Measurements from ENCODE around the gene SIGLEC5. TPM values are rescaled to one million over a fixed set of nuclear protein-coding genes. Genes with fewer than 3 reads are reported as not detected.
"Not testable (repeated sequence)": the region's sequence is repeated elsewhere in the genome, so short reads cannot be mapped to it uniquely, and the experiment has no call there.

Gene SIGLEC5
- under 1 TPM in 1 of 3 donors, not detected in 2; 0.49 TPM for polyA plus RNA-seq

- not testable (repeated sequence) for H3K9me3 Mint-ChIP-seq, H3K4me1 Mint-ChIP-seq, DNase-seq, H3K36me3 Mint-ChIP-seq
- H3K27ac Mint-ChIP-seq = peak within 1 kb of the TSS in 1 of 6 donors; percentile 50
- peak within 1 kb of the TSS in 1 of 5 donors; percentile 42 for H3K4me3 Mint-ChIP-seq
- H3K27me3 Mint-ChIP-seq (ENCODE audit: low read depth in 3 of 3) = peaks cover 2 to 15% (median 12%) of the 10 kb centered on the region in 3 donors
Measured at GRCh38 chr19:51630315-51630714, at the start of gene SIGLEC5. Gene SIGLEC5, minus strand, starts transcription at chr19:51630401. Its CDS starts 66 bp downstream, at chr19:51630335.

- peak overlapping the region in 4 of 5 donors; percentile 11 to 69 (median 58) for H3K4me3 Mint-ChIP-seq
- H3K9me3 Mint-ChIP-seq = peaks cover 0 to 14% (median 5%) of the 10 kb centered on the region in 6 donors
- DNase-seq = peak; percentile 17 to 43 (median 40)
- H3K4me1 Mint-ChIP-seq = peaks cover 17% of the 10 kb centered on the region in 2 donors
- peaks cover 8 to 10% (median 8%) of the 10 kb centered on the region in 3 donors for H3K27me3 Mint-ChIP-seq (ENCODE audit: low read depth in 3 of 3)
- no peaks in the 10 kb centered on the region for H3K36me3 Mint-ChIP-seq
- peak overlapping the region in 4 of 6 donors; percentile 31 to 76 (median 52) for H3K27ac Mint-ChIP-seq
Measured at GRCh38 chr19:51676566-51677083, 46.4 kb upstream of the SIGLEC5 start.

DNA sequence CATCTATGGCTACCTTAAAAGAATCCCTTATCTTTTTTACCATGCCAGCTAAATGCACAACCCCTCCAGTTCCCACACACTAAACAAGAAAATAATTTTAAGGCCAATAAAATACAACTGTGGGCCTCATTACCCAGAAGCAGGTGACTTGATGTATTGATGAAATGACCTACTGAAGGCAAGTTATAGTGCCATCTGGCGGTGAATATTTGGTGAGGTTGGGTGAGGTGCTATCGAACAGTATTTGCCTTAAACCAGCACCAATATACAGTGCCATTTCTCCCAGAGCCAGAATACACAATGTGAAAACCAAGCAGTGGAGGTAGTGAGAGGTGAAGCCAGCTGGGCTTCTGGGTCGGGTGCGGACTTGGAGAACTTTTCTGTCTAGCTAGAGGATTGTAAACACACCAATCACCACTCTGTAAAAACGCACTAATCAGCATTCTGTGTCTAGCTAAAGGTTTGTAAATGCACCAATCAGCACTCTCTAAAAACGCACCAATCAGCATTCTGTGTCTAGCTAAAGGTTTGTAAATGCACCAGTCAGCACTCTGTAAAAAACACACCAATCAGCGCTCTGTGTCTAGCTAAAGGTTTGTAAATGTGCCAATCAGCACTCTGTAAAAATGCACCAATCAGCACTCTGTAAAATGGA is 45.8 kb upstream of the SIGLEC5 start:
- peaks cover 0 to 14% (median 5%) of the 10 kb centered on the region in 6 donors for H3K9me3 Mint-ChIP-seq
- not testable (repeated sequence) for DNase-seq; H3K36me3 Mint-ChIP-seq; H3K27me3 Mint-ChIP-seq (ENCODE audit: low read depth in 3 of 3)
- H3K27ac Mint-ChIP-seq = peak overlapping the region in 2 of 6 donors; percentile 50 to 76
- H3K4me1 Mint-ChIP-seq = peaks cover 17% of the 10 kb centered on the region in 2 donors
- peak overlapping the region in 2 of 5 donors; percentile 11 to 69 for H3K4me3 Mint-ChIP-seq

- H3K4me1 Mint-ChIP-seq = no peaks in the 10 kb centered on the region
- H3K27ac Mint-ChIP-seq = no peak overlapping the region
- no peak for DNase-seq
- H3K36me3 Mint-ChIP-seq = no peaks in the 10 kb centered on the region
- H3K4me3 Mint-ChIP-seq = no peak overlapping the region
- H3K9me3 Mint-ChIP-seq = no peaks in the 10 kb centered on the region
- H3K27me3 Mint-ChIP-seq (ENCODE audit: low read depth in 3 of 3) = peaks cover 4 to 17% (median 11%) of the 10 kb centered on the region in 3 donors
Measured at GRCh38 chr19:51668216-51668615, 38.0 kb upstream of the SIGLEC5 start.

- peaks cover 10 to 25% (median 12%) of the 10 kb centered on the region in 3 donors for H3K27me3 Mint-ChIP-seq (ENCODE audit: low read depth in 3 of 3)
Measured at GRCh38 chr19:51664997-51665396, 34.8 kb upstream of the SIGLEC5 start.

GRCh38 chr19:51664131-51664530 is 33.9 kb upstream of the SIGLEC5 start:
- Mint-ChIP-seq H3K4me1 (no peaks in the 10 kb centered on the region), H3K27me3 (ENCODE audit: low read depth in 3 of 3) (peaks cover 8 to 25% (median 9%) of the 10 kb centered on the region in 3 donors), H3K4me3 (no peak overlapping the region), H3K36me3 (no peaks in the 10 kb centered on the region), H3K27ac (no peak overlapping the region), H3K9me3 (no peaks in the 10 kb centered on the region)
- no peak for DNase-seq

More at GRCh38 chr19:51664997-51665396, 34.8 kb upstream of the SIGLEC5 start:
- Mint-ChIP-seq H3K4me3 (no peak overlapping the region), H3K36me3 (no peaks in the 10 kb centered on the region), H3K9me3 (no peaks in the 10 kb centered on the region), H3K4me1 (no peaks in the 10 kb centered on the region), H3K27ac (no peak overlapping the region)
- DNase-seq = no peak

DNA sequence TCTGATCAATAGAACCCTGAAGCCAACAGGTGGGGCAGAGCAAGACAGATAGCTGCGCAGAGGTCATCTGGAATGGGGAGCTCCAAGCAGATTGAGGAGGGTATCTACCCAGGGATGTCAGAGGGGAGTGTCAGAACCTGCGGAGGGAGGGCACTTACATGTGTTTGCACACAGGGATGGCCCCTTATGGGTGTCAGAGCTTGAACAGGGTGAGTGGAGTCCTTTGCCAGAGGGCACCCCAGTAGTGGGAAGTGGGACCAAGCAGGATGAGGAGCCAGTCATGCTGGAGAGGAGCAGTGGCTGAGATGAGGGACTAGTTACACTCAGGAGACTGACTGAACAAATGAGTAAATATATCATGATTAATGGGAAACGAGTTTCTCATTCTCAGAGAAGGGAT is 33.4 kb upstream of the SIGLEC5 start:
- Mint-ChIP-seq H3K4me3 (no peak overlapping the region), H3K27me3 (ENCODE audit: low read depth in 3 of 3) (peaks cover 8 to 26% (median 9%) of the 10 kb centered on the region in 3 donors)

GRCh38 chr19:51660975-51661600 is 30.9 kb upstream of the SIGLEC5 start:
- H3K36me3 Mint-ChIP-seq = no peaks in the 10 kb centered on the region
- H3K4me1 Mint-ChIP-seq = peaks cover 5 to 6% of the 10 kb centered on the region in 2 donors
- no peak overlapping the region for H3K27ac Mint-ChIP-seq
- peak in 2 of 3 donors; percentile 9 to 20 for DNase-seq
- no peaks in the 10 kb centered on the region for H3K9me3 Mint-ChIP-seq
- no peak overlapping the region for H3K4me3 Mint-ChIP-seq
- peaks cover 6 to 25% (median 9%) of the 10 kb centered on the region in 3 donors for H3K27me3 Mint-ChIP-seq (ENCODE audit: low read depth in 3 of 3)

More for the DNA sequence above, 33.4 kb upstream of the SIGLEC5 start:
- Mint-ChIP-seq H3K4me1 (no peaks in the 10 kb centered on the region), H3K36me3 (no peaks in the 10 kb centered on the region), H3K27ac (no peak overlapping the region), H3K9me3 (no peaks in the 10 kb centered on the region)
- DNase-seq = no peak

DNA sequence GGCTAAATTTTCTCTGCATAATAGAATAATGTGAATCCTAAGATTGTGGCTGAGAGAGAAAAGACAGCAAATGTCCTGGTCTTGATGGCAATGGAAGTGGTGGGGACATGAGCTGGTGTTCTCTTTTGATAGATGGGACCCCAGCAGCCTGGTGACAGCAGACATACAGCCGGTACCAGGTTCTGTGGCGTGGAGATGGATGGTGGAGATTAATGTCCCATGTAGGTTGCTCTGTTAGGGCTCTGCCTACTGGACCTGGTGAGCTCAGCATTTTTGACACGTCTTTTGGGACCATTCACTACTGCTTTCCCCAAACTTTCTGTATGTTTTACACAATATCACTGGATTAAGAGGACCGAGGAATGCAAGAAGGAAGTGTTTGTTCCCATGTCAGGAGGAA is 24.6 kb upstream of the SIGLEC5 start:
- peaks cover 0 to 4% (median 2%) of the 10 kb centered on the region in 3 donors for H3K27me3 Mint-ChIP-seq (ENCODE audit: low read depth in 3 of 3)
- H3K4me3 Mint-ChIP-seq = no peak overlapping the region
- H3K27ac Mint-ChIP-seq = no peak overlapping the region
- peaks cover 0 to 6% (median 0%) of the 10 kb centered on the region in 3 donors for H3K36me3 Mint-ChIP-seq
- no peak for DNase-seq
- H3K4me1 Mint-ChIP-seq = peaks cover 5 to 6% of the 10 kb centered on the region in 2 donors
- no peaks in the 10 kb centered on the region for H3K9me3 Mint-ChIP-seq

GRCh38 chr19:51653162-51653561 is 23.0 kb upstream of the SIGLEC5 start:
- Mint-ChIP-seq H3K4me3 (no peak overlapping the region), H3K27ac (no peak overlapping the region), H3K9me3 (no peaks in the 10 kb centered on the region), H3K27me3 (ENCODE audit: low read depth in 3 of 3) (peaks cover 0 to 7% (median 4%) of the 10 kb centered on the region in 3 donors), H3K4me1 (peaks cover 5 to 6% of the 10 kb centered on the region in 2 donors), H3K36me3 (peaks cover 0 to 6% (median 0%) of the 10 kb centered on the region in 3 donors)
- DNase-seq = no peak

DNA sequence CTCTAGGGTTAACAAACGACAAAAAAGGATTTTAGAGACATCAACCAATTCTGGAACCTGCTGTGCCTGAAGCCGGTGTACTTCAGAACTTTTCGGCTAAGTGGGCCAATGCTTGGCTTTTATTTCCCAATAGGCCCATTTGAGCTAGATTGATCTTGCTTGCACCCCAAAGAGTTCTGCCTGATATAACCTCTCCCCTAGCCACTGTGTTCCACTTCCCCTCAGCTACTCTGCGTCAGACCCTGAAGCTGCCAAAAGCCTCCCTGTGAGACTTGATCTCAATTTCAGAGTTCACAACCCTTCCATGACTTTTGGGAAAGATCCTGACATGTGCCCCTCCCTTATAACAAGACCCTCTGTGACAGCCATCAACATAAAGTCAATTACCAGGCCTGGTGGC is 22.1 kb upstream of the SIGLEC5 start:
- no peak for DNase-seq
- peaks cover 5 to 6% of the 10 kb centered on the region in 2 donors for H3K4me1 Mint-ChIP-seq
- H3K36me3 Mint-ChIP-seq = peaks cover 0 to 6% (median 0%) of the 10 kb centered on the region in 3 donors
- H3K27me3 Mint-ChIP-seq (ENCODE audit: low read depth in 3 of 3) = peaks cover 0 to 7% (median 4%) of the 10 kb centered on the region in 3 donors
- H3K27ac Mint-ChIP-seq = no peak overlapping the region
- no peak overlapping the region for H3K4me3 Mint-ChIP-seq
- no peaks in the 10 kb centered on the region for H3K9me3 Mint-ChIP-seq

DNA sequence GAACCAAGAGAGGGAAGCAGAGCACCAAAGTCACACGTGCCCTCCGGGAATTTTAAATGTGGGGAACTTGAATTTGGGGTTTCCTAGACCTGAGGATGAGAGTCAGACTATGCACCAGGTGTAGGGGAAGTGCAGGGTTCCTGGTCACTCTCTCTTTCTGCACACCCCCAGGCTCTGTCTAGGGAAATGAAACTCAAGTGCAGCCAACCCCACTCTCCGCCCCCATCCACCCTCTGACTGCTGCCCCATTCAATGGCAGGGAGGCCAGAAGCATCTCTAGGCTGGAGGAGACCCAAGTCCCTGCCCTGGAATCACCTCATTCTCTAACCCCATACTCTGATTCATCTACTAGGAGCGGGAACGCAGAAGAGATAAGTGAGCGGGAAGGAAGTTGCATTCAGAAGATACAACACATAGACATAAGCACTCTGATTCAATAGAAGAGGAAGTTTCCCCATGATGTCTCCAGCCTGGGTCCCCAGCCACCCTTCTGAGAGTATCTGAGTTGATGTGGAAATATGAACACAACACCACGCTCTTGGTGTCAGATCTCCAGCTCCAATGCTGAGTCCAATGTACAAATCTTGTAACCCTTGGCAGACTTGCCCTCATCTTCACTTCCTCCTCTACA is 21.1 kb upstream of the SIGLEC5 start:
- H3K36me3 Mint-ChIP-seq = peaks cover 0 to 6% (median 0%) of the 10 kb centered on the region in 3 donors
- H3K4me3 Mint-ChIP-seq = no peak overlapping the region
- H3K27ac Mint-ChIP-seq = no peak overlapping the region
- H3K9me3 Mint-ChIP-seq = no peaks in the 10 kb centered on the region
- no peaks in the 10 kb centered on the region for H3K4me1 Mint-ChIP-seq
- no peak for DNase-seq
- peaks cover 0 to 6% (median 4%) of the 10 kb centered on the region in 3 donors for H3K27me3 Mint-ChIP-seq (ENCODE audit: low read depth in 3 of 3)

DNA sequence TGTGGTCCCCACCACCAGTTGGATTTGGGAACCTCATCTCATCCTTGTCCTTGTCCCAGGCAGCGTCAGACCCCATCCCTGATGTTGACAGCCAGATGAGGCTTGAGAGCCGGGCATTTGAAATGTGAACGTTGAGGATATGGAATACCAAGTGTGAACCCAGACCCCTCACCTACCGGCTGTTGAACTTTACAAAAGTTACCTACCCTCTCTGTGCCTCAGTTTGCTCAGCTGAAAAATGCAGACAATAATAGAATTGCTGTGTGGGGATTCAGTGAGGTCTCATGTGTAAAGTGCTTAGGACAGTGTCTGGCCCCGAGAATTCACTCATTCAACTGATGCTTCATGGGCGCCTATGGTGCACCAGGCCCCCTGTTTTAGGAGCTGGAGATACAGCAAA is 17.1 kb upstream of the SIGLEC5 start:
- H3K4me3 Mint-ChIP-seq = no peak overlapping the region
- H3K27ac Mint-ChIP-seq = no peak overlapping the region
- H3K4me1 Mint-ChIP-seq = no peaks in the 10 kb centered on the region
- peaks cover 1 to 10% (median 8%) of the 10 kb centered on the region in 3 donors for H3K27me3 Mint-ChIP-seq (ENCODE audit: low read depth in 3 of 3)
- DNase-seq = no peak
- H3K9me3 Mint-ChIP-seq = no peaks in the 10 kb centered on the region
- H3K36me3 Mint-ChIP-seq = no peaks in the 10 kb centered on the region

GRCh38 chr19:51646730-51647129 is 16.5 kb upstream of the SIGLEC5 start, which contains the start of gene SIGLEC14:
Gene SIGLEC14, minus strand, starts transcription at chr19:51646825. Its CDS starts 66 bp downstream, at chr19:51646759.
- not testable (repeated sequence) for H3K27ac Mint-ChIP-seq, H3K4me3 Mint-ChIP-seq

More at GRCh38 chr19:51646730-51647129, 16.5 kb upstream of the SIGLEC5 start, which contains the start of gene SIGLEC14:
- DNase-seq; H3K36me3 Mint-ChIP-seq; H3K9me3 Mint-ChIP-seq; H3K27me3 Mint-ChIP-seq (ENCODE audit: low read depth in 3 of 3); H3K4me1 Mint-ChIP-seq: not testable (repeated sequence)

All from immature natural killer cell (primary cell).